ENCODE measurements around the gene CCDC107. TPM values are rescaled to one million over a fixed set of nuclear protein-coding genes. Genes with fewer than 3 reads are reported as not detected.

The CCDC107 gene
- total RNA-seq, 1 experiment from 2014 or later, result 34.9 TPM

- ATAC-seq (no peak), DNase-seq (no peak)
- Histone ChIP-seq H3K79me2 (ENCODE audit: low read length) (peaks cover 40% of the 10 kb centered on the region), H4K20me1 (ENCODE audit: low read length) (no peaks in the 10 kb centered on the region), H3K27ac (ENCODE audit: low read length) (no peak overlapping the region), H3K4me3 (ENCODE audit: low read length) (no peak overlapping the region), H3K4me1 (ENCODE audit: insufficient read depth, low read length) (peaks cover 47% of the 10 kb centered on the region), H3K9me2 (replicated peaks; ENCODE audit: low read length) (no peaks in the 10 kb centered on the region), H3K9me3 (ENCODE audit: low read length) (no peaks in the 10 kb centered on the region), H2AFZ (ENCODE audit: low read length) (no peak overlapping the region), H3K4me2 (ENCODE audit: low read length) (no peak overlapping the region), H3K27me3 (ENCODE audit: low read length) (no peaks in the 10 kb centered on the region), H3F3A (ENCODE audit: low read length, unreplicated experiment) (peaks cover 7% of the 10 kb centered on the region), H3K9ac (ENCODE audit: low read length) (no peak overlapping the region), H3K36me3 (ENCODE audit: low read depth, low read length) (peaks cover 20% of the 10 kb centered on the region)
- ChIA-PET CTCF (interaction anchor here (0.5 to 1.1 kb wide), 3 partner anchors 30 to 70 kb away, joined by 3 to 8 read pairs (median 8); partner anchors contain the start of genes CREB3 and TLN1), POLR2A (ENCODE audit: unreplicated experiment) (interaction anchor here (0.7 kb wide), 2 partner anchors 70 to 84 kb away, joined by 5 read pairs; partner anchors contain the start of genes CREB3 and TLN1)
- BruUV-seq (replicated peaks), result no TSS peak
- intact Hi-C loops (cut with micrococcal nuclease), result no loop called here
- no peak for TF ChIP-seq EZH2phosphoT487 (IDR thresholded peaks at IDR 0.05; ENCODE audit: borderline replicate concordance, low read length)
- TF ChIP-seq EZH2 (IDR thresholded peaks at IDR 0.05; ENCODE audit: low read length, unreplicated experiment), result no peak
- TF ChIP-seq CTCF (conservative IDR thresholded peaks at IDR 0.05; ENCODE audit: low read depth, low read length), result no peak
Observed at GRCh38 chr9:35661756-35662350, 3.8 kb downstream of the CCDC107 start.

GRCh38 chr9:35662437-35662836, 4.3 kb downstream of the CCDC107 start:
- H4K20me1 ChIP-seq (ENCODE audit: low read length), result no peaks in the 10 kb centered on the region
- POLR2A ChIA-PET (ENCODE audit: unreplicated experiment), result no interaction called here
- peaks cover 40% of the 10 kb centered on the region for H3K79me2 ChIP-seq (ENCODE audit: low read length)
- H2AFZ ChIP-seq (ENCODE audit: low read length), result no peak overlapping the region
- no peak overlapping the region for H3K4me3 ChIP-seq (ENCODE audit: low read length)
- TF ChIP-seq EZH2phosphoT487 (IDR thresholded peaks at IDR 0.05; ENCODE audit: borderline replicate concordance, low read length) (no peak), CTCF (conservative IDR thresholded peaks at IDR 0.05; ENCODE audit: low read depth, low read length) (no peak), EZH2 (IDR thresholded peaks at IDR 0.05; ENCODE audit: low read length, unreplicated experiment) (no peak)
- CTCF ChIA-PET, result no interaction called here
- H3F3A ChIP-seq (ENCODE audit: low read length, unreplicated experiment), result peaks cover 7% of the 10 kb centered on the region
- no TSS peak for BruUV-seq (replicated peaks)
- H3K4me2 ChIP-seq (ENCODE audit: low read length), result no peak overlapping the region
- intact Hi-C loops (cut with micrococcal nuclease), result no loop called here
- no peaks in the 10 kb centered on the region for H3K9me2 ChIP-seq (replicated peaks; ENCODE audit: low read length)
- no peak for DNase-seq
- no peak overlapping the region for H3K27ac ChIP-seq (ENCODE audit: low read length)
- no peaks in the 10 kb centered on the region for H3K27me3 ChIP-seq (ENCODE audit: low read length)
- peaks cover 43% of the 10 kb centered on the region for H3K4me1 ChIP-seq (ENCODE audit: insufficient read depth, low read length)
- no peaks in the 10 kb centered on the region for H3K9me3 ChIP-seq (ENCODE audit: low read length)
- ATAC-seq, result no peak
- no peak overlapping the region for H3K9ac ChIP-seq (ENCODE audit: low read length)
- peaks cover 20% of the 10 kb centered on the region for H3K36me3 ChIP-seq (ENCODE audit: low read depth, low read length)

All from PC-3 (cell line).